GM19035 (cell line): ENCODE results near the gene IP6K3.

Experiments
- ATAC-seq: cut with Tn5 transposase; IDR thresholded peaks from one replicate; pipeline ENCODE4 v1.9.1; 2021; ENCODE audit not compliant: unreplicated experiment

IP6K3 gene

DNA sequence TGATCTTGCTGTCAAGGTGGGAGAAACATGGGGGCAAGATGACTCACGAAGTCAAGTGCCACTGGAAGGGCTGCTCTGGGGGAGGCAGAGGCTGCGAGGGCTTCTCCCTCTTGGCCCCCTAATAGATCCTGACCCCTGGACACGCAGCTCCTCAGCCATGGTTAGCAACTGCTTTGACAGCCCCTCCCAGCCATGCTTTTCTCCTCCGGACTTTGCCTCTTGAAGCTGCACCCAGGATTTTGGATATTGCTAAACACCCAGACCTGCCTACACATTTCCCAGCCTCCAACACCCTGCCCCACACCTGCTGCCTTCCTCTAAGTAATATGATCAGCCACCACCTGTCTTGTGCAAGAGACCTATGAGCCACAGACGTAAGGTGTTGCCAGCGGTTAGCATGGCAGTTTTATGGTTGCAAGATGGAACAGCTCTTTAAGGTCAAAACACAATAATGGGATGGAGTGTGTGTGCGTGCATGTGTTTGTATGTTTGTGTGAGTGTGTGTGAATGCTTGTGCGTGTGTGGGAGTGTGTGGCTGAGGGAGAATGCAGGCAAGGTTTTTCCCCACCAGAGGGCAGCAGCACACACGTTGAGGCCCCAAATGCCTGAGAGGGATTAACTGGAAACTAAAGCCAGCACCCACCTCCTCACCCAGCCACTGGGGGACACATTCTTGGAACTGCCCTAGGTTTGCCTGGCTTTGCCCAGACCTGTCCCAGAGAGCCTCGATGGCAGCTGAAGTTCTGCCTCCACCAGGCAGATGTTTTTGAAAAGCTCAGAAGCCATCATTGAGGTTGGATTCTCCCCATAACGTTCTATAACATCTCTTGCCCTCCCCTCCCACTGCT, 2.5 kb downstream of the IP6K3 start:
- no peak for ATAC-seq

DNA sequence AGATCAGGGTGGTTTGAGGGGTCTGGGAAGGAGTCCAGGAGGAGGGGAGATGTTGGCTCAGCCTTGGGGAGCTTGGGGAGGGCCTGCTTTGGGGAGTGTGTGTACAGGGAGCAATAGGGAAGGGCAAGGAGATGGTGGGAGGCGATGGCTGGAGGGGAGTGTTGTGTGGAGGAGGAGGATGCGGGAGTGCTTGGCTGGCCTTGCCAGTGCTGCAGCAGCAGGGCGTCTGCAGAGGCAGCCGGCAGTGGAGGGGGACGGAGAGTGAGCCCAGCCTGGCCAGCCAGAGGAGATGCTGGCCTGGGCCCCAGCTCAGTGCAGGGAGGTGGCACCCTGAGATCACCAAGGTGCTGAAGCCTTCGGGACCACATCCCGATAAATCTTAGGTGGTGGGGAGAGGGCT, 3.9 kb downstream of the IP6K3 start:
- ATAC-seq, result no peak

DNA sequence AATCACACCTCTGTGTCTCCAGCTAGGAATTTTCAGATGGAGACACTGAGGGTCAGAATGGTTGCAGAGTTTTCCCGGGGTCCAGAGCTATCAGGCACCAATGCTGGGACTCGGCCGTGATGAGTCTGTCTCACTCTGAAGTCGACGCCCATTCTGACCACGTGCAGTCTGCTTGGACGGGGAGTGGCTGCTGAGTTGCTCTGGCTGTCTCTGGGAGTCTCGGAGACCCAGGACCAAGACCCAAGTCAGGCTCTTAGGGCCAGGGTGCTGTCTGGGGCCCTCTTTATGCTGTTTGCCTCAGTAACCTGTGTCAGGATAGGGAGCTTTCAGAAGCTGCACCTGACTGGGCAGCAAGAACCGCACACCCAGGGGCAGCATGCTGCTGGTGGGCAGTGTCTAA, 4.6 kb downstream of the IP6K3 start:
- ATAC-seq, result no peak

DNA sequence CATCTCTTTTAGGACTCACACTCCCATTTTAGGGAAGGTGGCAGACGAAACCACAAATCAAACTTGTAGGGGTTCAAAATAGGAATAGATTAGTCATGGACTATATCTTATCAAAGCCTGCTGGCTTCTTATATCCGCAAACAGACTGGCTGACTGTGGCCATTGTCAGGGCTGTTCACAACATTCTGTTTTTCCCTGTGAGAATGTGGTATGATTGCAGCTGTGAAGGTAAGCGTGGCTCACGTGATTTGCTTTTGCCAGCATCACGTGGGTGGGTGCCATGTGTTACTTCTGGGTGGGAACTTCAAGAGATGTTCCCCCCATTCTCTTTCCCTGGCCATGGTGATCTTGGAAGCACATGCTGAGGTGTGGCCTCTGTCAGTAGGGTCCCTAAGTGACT, 5.9 kb downstream of the IP6K3 start:
- ATAC-seq, result no peak

DNA sequence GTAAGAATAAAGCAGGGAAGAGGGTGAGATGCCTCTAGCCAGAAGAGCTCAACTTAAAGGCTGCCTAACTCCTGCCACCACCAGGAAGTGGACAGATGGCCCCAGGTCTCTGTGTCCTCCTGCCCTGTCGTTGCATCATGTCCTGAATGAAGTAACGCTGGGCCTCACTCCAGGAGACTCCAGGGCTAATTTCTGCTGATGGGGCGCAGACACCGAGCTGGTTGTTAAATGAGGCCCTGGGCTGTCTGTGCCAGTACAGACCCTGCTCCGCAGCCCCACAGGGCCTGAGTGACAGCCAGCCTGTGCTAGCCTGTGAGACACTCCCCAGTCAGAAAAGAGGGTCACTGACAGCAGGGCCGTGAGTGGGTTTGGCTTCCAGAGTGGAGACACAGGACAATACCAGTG, 6.5 kb downstream of the IP6K3 start:
- no peak for ATAC-seq

DNA sequence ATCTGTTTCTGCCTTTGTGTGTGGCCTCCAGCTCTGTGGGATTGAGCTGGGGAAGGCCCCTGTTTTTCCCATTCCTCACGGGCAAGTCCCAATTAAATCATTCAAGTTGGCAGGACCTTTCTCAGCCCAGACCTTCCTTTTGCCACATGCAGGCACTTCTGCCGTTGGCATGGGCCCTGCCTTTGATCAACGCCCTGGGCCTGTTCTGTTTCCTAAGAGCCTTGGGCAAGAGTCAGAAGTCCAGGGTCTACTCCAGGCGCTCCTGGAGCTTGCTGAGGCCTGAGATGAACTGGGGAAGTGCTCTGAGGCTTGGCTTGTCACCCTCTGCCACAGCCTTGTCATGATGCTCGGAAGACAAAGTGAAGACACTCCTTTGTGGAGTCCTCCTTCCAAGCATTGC, 7.1 kb downstream of the IP6K3 start:
- no peak for ATAC-seq

DNA sequence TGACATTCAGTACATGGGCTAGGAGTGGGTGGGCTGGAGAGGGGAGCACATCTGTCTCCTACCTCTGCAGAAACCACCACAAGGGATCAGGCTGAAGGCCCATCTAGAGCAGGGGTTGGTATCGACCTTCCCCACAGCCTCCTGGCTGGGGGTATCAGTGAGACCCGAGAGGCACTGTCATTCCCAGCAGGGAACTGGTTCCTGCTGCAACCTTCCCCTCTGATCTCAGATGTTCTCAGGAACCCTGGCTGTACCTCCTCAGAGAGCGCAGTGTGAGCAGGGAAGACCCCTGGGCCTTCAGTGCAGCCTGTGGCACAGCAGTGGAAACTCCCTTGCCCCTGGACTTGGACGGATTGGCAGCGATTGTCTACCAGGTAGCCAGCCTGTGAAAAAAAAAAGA, 7.8 kb downstream of the IP6K3 start:
- no peak for ATAC-seq

DNA sequence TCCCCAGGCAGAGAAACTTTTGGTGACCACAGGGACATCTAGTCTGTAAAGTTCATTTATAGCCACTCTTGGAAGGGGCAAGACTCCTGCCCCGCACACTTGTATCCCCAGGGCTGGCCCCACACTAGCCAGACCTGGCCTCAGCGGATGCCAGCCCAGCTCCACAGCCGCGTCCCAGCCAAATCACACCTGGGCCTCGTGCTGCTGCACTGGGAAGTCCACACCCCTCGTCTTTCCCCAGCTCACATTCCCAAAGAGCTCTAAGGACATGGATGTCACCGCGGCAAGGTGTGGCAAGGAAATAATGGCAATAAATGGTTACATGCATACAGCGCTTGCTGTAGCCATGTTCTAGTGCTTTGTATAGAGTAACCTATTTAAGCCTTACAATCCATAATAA, 8.6 kb downstream of the IP6K3 start:
- ATAC-seq, result no peak

DNA sequence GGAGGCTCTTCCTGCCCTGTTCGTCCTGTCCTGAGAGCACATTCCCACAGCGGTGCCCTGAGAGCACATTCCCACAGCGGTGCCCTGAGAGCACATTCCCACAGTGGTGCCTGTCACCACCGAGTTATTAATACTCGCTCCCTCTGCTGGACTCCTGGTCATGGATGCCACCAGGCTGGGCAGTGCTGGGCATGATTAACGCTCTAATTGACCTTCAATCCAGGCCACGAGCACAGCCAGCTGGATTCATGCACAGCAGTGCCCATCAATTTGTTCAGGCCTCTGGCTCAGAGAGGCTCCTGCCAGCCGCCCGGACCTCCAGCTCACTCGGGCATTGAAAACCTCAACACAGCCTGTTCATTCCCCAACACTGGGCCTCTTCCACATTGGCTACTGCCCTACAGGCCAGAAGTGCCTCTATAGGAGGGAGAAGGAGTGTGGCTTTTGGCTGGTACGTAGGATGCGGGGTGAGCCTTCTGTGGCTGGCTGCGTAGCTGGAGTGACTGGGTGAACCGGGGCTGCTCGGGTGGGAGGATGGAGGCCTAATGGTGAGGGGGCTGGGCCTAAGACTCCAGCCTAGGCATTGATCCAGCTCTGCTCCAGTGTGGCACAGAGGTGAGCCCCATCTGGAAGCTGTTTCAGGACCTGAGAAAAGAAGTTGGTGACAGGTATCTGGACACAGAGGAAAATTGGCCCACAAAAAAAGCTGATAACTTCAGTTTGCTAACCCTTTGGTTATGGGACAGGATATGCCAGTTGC, 9.3 kb downstream of the IP6K3 start:
- ATAC-seq, result no peak

DNA sequence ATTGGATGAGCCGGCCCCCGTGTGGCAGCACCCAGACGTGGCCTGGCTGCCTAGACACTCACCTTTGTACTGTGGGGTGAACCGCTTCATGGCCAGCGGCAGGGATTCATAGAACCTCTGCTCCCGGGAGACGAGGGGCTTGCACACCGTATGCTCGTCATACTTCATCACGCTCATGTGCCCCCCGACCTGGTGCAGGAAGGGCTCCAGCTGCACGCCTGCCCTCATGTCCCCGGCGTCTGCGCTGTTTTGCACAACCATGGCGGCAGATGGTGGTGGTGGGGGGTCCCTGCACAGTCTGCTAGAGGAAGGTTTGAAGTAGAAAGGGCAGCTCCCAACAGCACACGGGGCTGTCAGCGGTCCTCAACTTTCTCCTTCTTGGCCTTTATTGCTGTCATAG, 11.5 kb downstream of the IP6K3 start:
- no peak for ATAC-seq

DNA sequence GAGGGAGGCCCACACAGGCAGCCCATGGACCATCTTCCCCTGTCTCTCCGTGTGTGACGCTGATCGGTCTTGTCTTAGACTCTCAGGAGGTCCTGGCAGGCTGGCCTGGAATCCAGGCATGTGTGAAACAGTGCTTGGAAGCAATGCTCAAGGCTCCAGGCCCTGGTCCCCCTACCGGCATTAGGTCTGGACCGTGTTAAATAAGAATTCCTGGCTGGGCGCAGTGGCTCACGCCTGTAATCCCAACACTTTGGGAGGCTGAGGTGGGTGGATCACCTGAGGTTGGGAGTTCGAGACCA, 13.0 kb downstream of the IP6K3 start:
- no peak for ATAC-seq

DNA sequence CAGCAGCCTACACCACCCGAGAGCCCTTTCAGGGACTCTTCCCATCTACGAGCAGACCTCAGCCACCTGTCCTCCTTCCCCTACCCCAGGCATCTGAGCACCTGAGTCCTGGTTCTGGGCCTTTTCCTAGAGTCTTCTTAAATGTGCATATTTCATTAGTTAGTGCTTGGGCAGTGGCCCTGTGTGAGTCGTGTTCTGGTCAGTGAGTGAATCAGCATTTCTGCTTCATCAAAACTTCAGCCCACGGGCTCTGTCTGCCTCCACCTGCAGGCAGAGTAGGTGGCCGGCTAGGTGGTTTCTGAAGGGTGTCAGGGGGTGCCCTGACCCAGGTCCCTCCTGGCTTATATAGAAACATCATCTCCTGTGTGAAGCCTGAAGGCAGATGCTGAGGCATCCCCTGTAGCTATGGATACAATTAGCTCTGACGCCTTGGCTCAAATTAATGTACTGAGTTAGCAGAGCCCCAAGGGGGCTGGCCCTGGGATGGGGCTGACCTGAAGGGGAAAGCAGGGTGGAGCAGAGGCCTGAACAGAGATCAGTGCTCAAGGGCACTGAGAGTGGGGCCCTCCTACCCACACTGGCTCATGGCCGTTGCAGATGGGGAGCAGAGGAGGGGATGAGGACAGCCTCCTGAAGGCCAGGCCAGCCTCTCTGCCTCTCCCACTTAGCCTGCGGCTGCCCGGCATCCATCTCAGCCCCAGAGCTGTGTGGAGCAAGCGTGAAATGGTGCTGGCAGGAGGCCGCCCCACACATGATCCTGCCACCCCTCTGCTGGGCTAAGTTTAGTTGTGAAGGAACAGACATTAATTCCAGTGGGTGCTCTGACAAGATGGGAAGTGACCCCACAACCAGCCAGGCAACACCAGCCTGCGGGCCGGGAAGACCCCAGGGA, 13.6 kb downstream of the IP6K3 start:
- no peak for ATAC-seq

DNA sequence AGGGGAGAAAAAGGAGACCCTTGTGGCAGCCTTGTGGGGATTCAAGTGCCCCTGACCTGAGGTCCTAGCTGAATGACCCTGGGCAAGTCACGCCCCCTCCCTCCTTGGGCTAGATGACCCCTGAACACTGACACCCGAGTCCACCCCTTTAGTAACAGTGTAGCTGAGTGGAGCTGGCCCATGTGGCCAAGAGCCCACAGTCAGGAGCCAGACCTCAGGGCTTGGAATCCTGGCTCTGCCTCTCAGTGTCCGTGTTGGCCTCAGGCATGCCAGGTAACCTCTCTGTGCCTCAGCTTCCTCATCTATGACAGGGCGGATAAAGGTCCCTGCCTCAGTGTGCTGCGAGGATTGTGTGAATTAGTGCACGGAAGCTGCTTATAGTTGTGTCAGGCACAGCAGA, 14.3 kb downstream of the IP6K3 start:
- ATAC-seq, result no peak

DNA sequence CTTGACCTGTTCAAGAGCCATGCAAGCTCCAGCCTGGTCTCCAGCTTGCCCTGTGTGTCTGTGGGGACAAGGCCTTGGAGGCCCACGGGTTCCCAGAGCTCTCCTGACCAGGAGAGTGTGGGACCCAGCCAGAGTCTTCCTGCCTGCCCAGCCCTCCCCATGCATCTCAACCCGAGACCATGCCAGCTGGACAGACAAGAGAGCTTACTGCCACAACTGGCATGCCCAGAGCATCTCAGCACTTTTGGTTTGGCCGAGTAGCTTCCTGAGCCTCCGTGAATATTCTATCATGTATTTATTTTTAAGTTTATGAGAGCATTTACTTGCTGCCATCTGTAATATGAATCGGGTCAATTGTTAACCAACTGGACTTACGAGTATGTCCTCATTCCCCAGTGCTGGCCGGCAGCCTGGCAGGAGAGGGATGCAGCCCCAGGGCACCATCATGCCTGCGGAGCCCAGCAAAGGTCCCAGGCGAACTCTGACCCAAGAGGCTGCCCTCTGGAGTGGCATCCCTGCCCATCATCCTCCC, 14.9 kb downstream of the IP6K3 start:
- no peak for ATAC-seq

DNA sequence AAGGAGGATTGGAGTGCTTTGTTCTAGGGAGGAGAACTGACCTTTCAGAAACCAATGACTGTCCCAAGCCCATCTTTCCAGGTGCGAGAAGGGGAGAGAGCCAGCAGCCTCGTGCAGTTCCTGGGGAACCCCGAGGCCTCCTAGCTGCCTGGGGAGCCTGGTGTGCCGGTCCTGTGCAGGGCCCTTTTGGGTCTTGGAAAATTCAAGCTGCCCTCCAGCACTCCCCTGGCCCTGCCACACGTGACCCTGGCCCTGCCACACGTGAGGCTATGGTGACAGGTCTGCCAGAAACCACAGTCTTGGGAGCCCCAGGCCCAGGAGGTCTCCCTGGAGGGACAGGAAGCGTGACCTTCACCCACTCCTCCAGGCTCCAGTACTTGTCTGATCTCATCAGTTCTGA, 15.7 kb downstream of the IP6K3 start:
- no peak for ATAC-seq

DNA sequence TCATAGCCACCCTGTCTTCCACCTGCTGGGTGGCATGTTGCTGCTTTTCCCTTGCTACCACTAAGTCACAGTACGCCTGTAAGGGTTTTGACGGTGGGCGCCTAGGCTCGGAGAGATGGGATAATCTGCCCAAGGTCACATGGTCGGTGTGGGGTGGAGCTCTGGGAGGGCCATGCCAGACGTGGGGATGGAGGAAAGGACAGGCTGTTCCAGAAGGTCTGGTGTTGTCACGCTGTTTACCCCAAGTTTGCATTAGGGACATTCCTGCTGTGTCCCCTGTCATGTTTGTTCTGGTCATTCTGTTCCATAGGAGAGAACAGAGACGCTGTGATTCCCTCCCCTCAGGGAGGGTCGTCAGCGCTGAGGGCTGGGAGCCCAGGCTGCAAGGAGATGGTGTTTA, 16.1 kb downstream of the IP6K3 start:
- ATAC-seq, result no peak

DNA sequence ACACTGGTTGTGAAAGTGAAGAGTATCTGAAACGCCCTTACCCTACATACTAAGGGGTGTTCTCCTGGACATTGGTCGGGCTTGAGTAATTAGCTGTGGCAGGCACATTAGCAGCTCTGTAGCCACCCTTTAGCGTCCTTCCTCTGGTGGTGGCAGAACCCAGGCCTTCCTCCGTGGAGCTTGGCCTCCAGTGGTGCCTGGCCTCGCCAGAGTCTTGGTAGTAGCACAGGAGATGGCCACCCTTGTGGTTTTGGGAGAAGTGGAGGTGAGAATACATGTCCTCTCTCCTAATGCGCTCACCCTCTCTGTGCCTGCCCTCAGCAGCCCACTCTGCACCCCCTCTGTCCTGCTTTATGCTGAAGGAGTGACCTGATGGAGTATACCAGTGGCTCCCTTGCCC, 17.6 kb downstream of the IP6K3 start:
- ATAC-seq, result no peak

DNA sequence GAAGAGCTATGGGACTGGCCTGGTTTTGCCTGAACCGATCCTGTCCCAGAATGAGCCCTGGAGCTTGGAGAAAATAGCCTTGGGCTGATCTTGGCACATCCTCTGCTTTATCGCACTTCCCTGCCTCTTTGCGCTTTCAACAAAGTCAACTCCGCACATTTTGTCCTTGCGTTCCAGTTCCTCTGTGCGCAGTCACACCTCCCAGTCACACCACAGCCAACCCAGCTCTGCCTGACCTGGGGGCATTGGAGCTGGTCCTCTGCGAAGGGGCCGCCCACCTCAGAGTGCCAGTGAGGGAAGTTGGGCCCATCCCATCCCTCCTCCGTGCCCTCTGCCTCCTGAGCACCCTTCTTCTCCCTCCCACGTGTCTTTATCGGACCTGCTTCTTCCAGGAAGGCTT, 18.3 kb downstream of the IP6K3 start:
- no peak for ATAC-seq

DNA sequence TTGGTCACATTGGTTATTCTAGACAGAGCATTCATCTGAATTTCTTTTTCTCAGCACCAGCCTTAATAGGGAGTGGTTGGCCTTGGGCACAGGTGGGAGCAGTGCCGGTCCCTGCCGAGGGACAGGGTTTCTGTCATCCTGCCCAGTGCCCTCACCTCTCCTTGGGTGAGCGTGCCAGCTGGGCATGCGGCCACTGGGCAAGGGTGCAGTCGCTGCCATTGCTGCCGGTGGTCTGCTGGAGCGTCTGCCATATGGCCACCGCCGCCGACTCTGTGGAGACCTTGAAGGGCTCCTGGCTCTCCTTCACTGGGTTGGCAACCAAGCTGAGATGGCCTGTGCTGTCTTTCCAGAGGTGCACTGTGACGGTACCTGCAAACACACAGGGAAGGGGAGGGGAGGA, 18.8 kb downstream of the IP6K3 start:
- ATAC-seq, result no peak

DNA sequence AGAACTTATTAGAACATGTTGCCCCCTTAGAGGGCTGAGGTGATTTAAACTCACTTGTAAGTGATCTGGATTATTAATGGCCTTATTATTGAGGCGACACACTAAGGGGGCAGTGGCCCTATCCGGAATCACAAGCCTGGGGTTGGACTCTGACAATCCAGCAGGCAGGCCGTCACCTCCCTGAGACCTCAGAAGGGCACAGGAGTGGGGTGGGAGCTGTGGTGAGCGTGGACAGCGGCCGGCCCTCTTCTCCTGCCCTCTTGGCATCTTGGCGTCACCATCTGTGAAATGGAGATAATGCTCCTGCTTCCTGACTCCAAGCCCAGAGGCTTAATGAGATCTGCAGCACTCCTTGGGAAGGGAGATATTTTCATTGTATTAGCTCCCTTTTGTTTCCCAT, 19.6 kb downstream of the IP6K3 start:
- ATAC-seq, result no peak

DNA sequence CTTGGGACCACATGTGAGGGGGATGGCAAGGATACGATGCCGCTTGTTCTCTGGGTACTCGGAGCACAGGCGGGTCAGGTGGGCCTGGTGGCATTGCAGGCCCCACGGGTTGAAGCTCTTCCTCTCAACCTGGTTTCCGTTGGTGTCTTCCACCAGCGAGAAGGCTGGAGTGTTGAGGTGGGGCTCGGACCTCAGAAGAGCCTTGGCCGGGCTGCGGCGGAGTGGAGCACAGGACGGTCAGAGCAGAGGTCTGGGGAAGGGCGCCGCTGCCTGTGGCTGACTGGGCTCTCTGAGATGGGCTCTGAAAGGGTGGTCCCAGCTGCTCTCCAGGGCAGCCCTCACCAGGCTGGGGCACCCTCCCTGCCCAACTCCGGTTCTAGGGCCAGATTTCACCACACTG, 20.0 kb downstream of the IP6K3 start:
- ATAC-seq, result no peak
